Nephron (organoid): ENCODE data around the gene CSNK2A3.
"Not testable (repeated sequence)": the region's sequence is repeated elsewhere in the genome, so short reads cannot be mapped to it uniquely, and the experiment has no call there.

Experiments used
- H3K27ac Mint-ChIP-seq, 3 experiments: 2 replicates each; pipeline ENCODE4 v1.8.0; 2020; ENCODE audit warnings: mixed read lengths in 3 of 3, mild to moderate bottlenecking in 2 of 3, moderate library complexity in 1 of 3
- H3K27me3 Mint-ChIP-seq: 2 replicates; pipeline ENCODE4 v1.8.0; 2021; ENCODE audit warnings: low read depth, mild to moderate bottlenecking, moderate library complexity, mixed read lengths
- H3K36me3 Mint-ChIP-seq: 2 replicates; pipeline ENCODE4 v1.8.0; 2020; ENCODE audit warnings: low read depth, mixed read lengths
- H3K4me1 Mint-ChIP-seq: 2 replicates; pipeline ENCODE4 v1.8.0; 2020; ENCODE audit warnings: mixed read lengths
- H3K4me3 Mint-ChIP-seq, 3 experiments: 2 replicates each; pipeline ENCODE4 v1.8.0; 2020; ENCODE audit warnings: mild to moderate bottlenecking in 3 of 3, mixed read lengths in 3 of 3, moderate library complexity in 2 of 3
- H3K9me3 Mint-ChIP-seq: 2 replicates; pipeline ENCODE4 v1.8.0; 2020; ENCODE audit warnings: mixed read lengths
- CTCF ChIP-seq, 3 experiments: fragments of 200-600 bp; sonication (generic); IDR thresholded peaks; one replicate each; pipeline ENCODE4 v1.5.0; 2021; ENCODE audit warnings: antibody characterized with exemption in 3 of 3; ENCODE audit not compliant: unreplicated experiment in 3 of 3

Gene CSNK2A3

GRCh38 chr11:11352878-11353277 is at the start of gene CSNK2A3:
CSNK2A3 (minus strand) TSS chr11:11353250; CDS start chr11:11353119, 131 bp downstream.
- peaks cover 35% of the 10 kb centered on the region for H3K4me1 Mint-ChIP-seq
- H3K4me3 Mint-ChIP-seq = not testable (repeated sequence)

DNA sequence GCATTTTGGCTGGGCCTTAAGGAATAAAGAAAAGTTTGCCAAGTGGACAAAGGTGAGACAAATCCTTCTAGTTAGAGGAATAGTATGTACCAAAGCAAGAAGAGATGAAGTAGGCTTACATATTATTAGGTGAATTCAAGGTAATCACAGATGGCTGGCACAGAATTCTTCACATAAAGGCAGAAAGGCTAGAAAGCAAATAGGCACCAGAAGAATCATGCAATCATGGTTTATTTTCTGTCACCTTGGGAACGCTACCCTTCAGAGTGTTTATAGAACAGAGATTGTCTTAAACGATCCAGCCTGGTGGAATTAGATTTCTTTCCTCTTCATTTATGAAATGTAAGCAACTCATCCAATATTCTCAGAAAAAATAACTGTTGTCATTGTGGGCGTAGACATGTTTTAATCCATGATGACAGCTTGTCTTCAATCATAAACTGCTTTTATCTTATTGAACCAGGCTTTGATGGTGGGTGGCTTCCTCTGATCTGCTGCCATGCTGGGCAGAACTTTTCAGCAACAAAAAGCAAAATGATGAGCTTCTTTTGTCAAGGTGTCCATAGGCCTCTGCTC is 49.0 kb upstream of the CSNK2A3 start:
- Mint-ChIP-seq H3K4me3 (no peak overlapping the region), H3K4me1 (peaks cover 13% of the 10 kb centered on the region), H3K27ac (no peak overlapping the region), H3K9me3 (no peaks in the 10 kb centered on the region), H3K36me3 (no peaks in the 10 kb centered on the region), H3K27me3 (peaks cover 22% of the 10 kb centered on the region)
- no peak for TF ChIP-seq CTCF (IDR thresholded peaks at IDR 0.05; ENCODE audit: unreplicated experiment in 3 of 3)

More at GRCh38 chr11:11352878-11353277, at the start of gene CSNK2A3:
- H3K27ac Mint-ChIP-seq, H3K36me3 Mint-ChIP-seq, H3K9me3 Mint-ChIP-seq: not testable (repeated sequence)
- peaks cover 21% of the 10 kb centered on the region for H3K27me3 Mint-ChIP-seq

GRCh38 chr11:11400635-11401232 is 47.7 kb upstream of the CSNK2A3 start:
- Mint-ChIP-seq H3K4me1 (peaks cover 18% of the 10 kb centered on the region), H3K36me3 (no peaks in the 10 kb centered on the region), H3K4me3 (no peak overlapping the region), H3K27me3 (peaks cover 22% of the 10 kb centered on the region), H3K9me3 (no peaks in the 10 kb centered on the region), H3K27ac (no peak overlapping the region)
- TF ChIP-seq CTCF (IDR thresholded peaks at IDR 0.05; ENCODE audit: unreplicated experiment in 3 of 3) = no peak

- Mint-ChIP-seq H3K4me1 (peaks cover 18% of the 10 kb centered on the region), H3K36me3 (no peaks in the 10 kb centered on the region), H3K27me3 (peaks cover 22% of the 10 kb centered on the region), H3K27ac (no peak overlapping the region), H3K4me3 (no peak overlapping the region), H3K9me3 (no peaks in the 10 kb centered on the region)
- TF ChIP-seq CTCF (IDR thresholded peaks at IDR 0.05; ENCODE audit: unreplicated experiment in 3 of 3) = no peak
Observed at GRCh38 chr11:11400121-11400520, 47.1 kb upstream of the CSNK2A3 start.

DNA sequence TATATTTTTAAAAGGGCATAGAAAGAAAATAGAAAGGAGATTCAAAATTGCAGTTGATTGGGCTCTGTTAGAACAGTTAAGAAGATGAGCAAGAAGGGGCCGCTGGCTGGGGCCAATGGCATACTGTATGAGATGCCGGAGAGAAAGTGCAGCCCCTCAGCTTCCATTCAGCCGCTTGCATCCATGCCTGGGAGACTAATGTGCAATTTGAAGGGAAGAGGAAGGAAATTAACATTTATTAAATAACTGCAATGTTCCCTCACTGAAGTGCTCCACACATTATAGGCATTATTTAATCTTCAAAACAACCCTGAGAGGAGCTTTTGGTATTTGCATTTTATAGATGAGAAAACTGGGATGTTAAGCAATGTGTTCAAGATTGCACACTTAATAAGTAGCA is 44.7 kb upstream of the CSNK2A3 start:
- Mint-ChIP-seq H3K36me3 (no peaks in the 10 kb centered on the region), H3K27ac (no peak overlapping the region), H3K27me3 (peaks cover 22% of the 10 kb centered on the region), H3K4me1 (peaks cover 18% of the 10 kb centered on the region), H3K9me3 (no peaks in the 10 kb centered on the region), H3K4me3 (no peak overlapping the region)
- no peak for TF ChIP-seq CTCF (IDR thresholded peaks at IDR 0.05; ENCODE audit: unreplicated experiment in 3 of 3)

- Mint-ChIP-seq H3K36me3 (no peaks in the 10 kb centered on the region), H3K9me3 (no peaks in the 10 kb centered on the region), H3K4me1 (peaks cover 18% of the 10 kb centered on the region), H3K27ac (no peak overlapping the region), H3K27me3 (peaks cover 22% of the 10 kb centered on the region), H3K4me3 (no peak overlapping the region)
- TF ChIP-seq CTCF (IDR thresholded peaks at IDR 0.05; ENCODE audit: unreplicated experiment in 3 of 3) = no peak
Observed at GRCh38 chr11:11397036-11397415, 44.0 kb upstream of the CSNK2A3 start.
